GM23248 (cell line): ENCODE measurements around the gene TMEM108.

Experiments
- EZH2 ChIP-seq: fragments of 200-600 bp; sonication (generic); IDR thresholded peaks from 2 replicates; pipeline ENCODE4 v1.6.1; 2018; ENCODE audit warnings: antibody characterized with exemption, mild to moderate bottlenecking; ENCODE audit not compliant: insufficient read depth, poor library complexity, severe bottlenecking
- EZH2phosphoT487 ChIP-seq: fragments of 200-600 bp; sonication (generic); IDR thresholded peaks from 2 replicates; pipeline ENCODE4 v1.6.1; 2018; ENCODE audit warnings: antibody characterized with exemption, moderate library complexity, mild to moderate bottlenecking, low read depth; ENCODE audit not compliant: insufficient read depth

DNA sequence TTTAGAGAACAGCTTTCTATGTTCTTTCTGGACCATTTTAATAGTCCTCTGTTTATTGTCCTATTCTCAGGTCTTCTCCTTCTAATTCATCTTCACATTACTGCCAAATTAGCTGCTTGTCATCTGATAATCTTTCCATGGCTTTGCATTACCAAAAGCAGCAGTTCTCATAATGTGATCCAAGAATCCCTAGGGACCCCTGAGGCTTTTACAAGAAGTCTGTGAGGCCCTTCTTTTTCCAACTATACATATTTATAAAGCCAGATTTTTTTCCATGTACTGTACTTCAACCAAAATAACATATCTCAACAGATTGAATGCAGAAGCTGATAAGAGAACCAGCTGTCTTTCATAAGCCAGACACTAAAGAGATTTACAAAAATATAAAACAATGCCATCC, 199.2 kb downstream of the TMEM108 start:
- TF ChIP-seq EZH2phosphoT487 (no peak), EZH2 (no peak)
